ENCODE measurements around the gene ILRUN. TPM values are rescaled to one million over a fixed set of nuclear protein-coding genes. Genes with fewer than 3 reads are reported as not detected.

The ILRUN gene
- total and polyA plus RNA-seq, 9 of the 15 experiments (the other 6 are each of a cell fraction or from before 2014, with no cell fraction given), result 24.9 to 78.9 (median 53.4) TPM

DNA sequence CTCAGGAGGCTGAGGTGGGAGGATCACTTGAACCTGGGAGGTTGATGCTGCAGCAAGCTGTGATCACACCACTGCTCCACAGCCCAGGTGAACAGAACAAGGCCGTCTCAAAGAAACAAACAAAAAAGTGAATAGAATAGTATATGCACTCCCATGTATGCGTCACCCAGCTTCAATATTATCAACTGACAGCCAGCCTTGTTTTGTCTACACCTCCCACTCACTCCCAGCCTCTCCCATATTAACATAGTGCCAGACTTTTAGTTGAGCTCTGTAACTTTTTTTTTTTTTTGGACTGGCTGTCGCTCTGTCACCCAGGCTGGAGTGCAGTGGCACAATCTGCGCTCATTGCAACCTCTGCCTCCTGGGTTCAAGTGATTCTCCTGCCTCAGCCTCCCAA is 18.1 kb upstream of the ILRUN start (continued):
- TF ChIP-seq SREBF1 (IDR thresholded peaks at IDR 0.05; ENCODE audit: borderline replicate concordance, low read depth, low read length) (no peak), ZNF134 (CRISPR knock-in tag; conservative IDR thresholded peaks at IDR 0.05) (no peak), JUND (IDR thresholded peaks at IDR 0.05; ENCODE audit: borderline replicate concordance, low read depth, low read length) (peak; percentile 89), JUND (tag; IDR thresholded peaks at IDR 0.05; ENCODE audit: borderline replicate concordance, low read depth, low read length) (peak; percentile 81; the same call in 2 of the 3 replicates), CTCFL (IDR thresholded peaks at IDR 0.05; ENCODE audit: borderline replicate concordance, insufficient read depth, low read depth, low read length, poor library complexity, severe bottlenecking) (no peak), MTA1 (IDR thresholded peaks at IDR 0.05; ENCODE audit: borderline replicate concordance) (no peak), RAD21 (CRISPR knock-in tag; conservative IDR thresholded peaks at IDR 0.05 in 1 of 2, IDR thresholded peaks at IDR 0.05 in 1 of 2) (peak in 1 of 2 experiments; percentile 8; a peak in 1 of 4 replicates), ZKSCAN8 (CRISPR knock-in tag; IDR thresholded peaks at IDR 0.05) (no peak), TAF7 (tag; IDR thresholded peaks at IDR 0.05) (no peak), CC2D1A (IDR thresholded peaks at IDR 0.05) (0 out of 2 replicates have a peak, but pooled peaks have one; percentile 38), CGGBP1 (CRISPR knock-in tag; IDR thresholded peaks at IDR 0.05) (no peak), L3MBTL2 (IDR thresholded peaks at IDR 0.05) (no peak), ILF3 (IDR thresholded peaks at IDR 0.05; ENCODE audit: borderline replicate concordance) (no peak), TEAD2 (tag; IDR thresholded peaks at IDR 0.05) (no peak), ZNF778 (CRISPR knock-in tag; IDR thresholded peaks at IDR 0.05) (no peak)
- TF ChIP-seq, protein P1, sequence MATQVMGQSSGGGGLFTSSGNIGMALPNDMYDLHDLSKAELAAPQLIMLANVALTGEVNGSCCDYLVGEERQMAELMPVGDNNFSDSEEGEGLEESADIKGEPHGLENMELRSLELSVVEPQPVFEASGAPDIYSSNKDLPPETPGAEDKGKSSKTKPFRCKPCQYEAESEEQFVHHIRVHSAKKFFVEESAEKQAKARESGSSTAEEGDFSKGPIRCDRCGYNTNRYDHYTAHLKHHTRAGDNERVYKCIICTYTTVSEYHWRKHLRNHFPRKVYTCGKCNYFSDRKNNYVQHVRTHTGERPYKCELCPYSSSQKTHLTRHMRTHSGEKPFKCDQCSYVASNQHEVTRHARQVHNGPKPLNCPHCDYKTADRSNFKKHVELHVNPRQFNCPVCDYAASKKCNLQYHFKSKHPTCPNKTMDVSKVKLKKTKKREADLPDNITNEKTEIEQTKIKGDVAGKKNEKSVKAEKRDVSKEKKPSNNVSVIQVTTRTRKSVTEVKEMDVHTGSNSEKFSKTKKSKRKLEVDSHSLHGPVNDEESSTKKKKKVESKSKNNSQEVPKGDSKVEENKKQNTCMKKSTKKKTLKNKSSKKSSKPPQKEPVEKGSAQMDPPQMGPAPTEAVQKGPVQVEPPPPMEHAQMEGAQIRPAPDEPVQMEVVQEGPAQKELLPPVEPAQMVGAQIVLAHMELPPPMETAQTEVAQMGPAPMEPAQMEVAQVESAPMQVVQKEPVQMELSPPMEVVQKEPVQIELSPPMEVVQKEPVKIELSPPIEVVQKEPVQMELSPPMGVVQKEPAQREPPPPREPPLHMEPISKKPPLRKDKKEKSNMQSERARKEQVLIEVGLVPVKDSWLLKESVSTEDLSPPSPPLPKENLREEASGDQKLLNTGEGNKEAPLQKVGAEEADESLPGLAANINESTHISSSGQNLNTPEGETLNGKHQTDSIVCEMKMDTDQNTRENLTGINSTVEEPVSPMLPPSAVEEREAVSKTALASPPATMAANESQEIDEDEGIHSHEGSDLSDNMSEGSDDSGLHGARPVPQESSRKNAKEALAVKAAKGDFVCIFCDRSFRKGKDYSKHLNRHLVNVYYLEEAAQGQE (IDR thresholded peaks at IDR 0.05; ENCODE audit: borderline replicate concordance), result no peak
- TF ChIP-seq, protein P1 (CRISPR knock-in tag; IDR thresholded peaks at IDR 0.05; ENCODE audit: low read depth), result no peak
- TF ChIP-seq, protein P2, sequence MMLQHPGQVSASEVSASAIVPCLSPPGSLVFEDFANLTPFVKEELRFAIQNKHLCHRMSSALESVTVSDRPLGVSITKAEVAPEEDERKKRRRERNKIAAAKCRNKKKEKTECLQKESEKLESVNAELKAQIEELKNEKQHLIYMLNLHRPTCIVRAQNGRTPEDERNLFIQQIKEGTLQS (IDR thresholded peaks at IDR 0.05), result peak; percentile 85
- TF ChIP-seq, protein P2 (CRISPR knock-in tag; conservative IDR thresholded peaks at IDR 0.05), result no peak; the same call in 1 of the 2 replicates

Measured in K562 (cell line).